TTC549 (cell line): Measurements from ENCODE around the gene CRB2.
"Not testable (repeated sequence)": the region's sequence is repeated elsewhere in the genome, so short reads cannot be mapped to it uniquely, and the experiment has no call there.

Source experiments
- FAIRE-seq: peaks from 2 replicates; lab custom pipeline; 2012; peaks lifted over from hg19 to GRCh38; lab: Jason Lieb, UNC

The CRB2 gene

GRCh38 chr9:123382653-123383511 is 26.9 kb downstream of the CRB2 start:
- FAIRE-seq: no peak

DNA sequence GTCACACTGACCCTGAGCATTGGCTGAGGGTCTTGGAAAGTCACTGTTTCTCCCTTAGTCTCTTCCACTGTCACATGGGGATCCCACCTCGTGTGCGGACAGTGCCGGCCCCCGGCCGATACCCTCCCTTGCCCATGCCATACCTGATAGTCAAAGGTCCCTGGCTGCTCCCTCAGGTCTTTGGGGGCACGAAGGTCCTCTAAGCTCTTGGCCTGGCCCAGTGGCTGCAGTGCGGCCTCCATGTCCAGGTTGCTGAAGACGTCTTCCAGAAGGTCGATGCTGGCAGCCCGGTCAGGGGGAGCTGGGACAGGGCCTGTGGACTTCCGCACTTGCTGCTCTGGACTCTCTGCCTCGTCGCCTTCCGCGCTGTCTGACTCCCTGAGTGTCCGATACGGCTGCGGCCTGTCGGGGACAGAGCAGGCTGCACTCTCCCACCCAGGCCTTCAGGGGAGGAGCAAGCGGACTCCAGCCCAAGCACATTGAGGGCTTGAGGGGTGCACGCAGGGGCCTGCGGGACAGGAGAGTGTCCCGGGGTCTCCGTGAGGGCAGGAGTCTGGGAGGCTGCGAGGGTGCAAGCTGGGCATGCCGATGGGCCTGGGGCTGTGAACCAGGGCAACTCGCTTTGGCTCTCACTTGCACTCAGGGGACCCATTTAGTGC is 27.6 kb downstream of the CRB2 start:
- no peak for FAIRE-seq

GRCh38 chr9:123387686-123388085 is 31.7 kb downstream of the CRB2 start:
- FAIRE-seq: no peak

DNA sequence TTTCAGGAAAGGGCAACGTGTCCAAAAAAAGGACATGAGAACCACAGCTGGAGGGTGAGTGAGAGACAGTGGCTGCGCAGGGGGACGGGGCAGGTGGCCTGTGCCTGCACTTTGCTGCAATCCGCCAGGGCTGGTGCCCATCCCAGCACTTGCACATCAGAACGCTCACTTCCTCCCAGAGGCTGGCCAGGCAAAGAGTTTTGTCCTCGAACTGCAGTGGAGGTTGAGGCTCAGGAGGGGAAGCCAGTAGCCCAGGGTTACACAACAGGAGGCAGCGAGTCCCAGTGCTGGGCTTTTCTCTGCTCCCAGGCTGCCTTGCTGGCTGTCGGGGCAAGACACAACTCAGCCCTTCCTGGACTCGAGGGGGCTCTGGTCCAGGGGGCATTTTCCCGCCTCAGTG is 33.1 kb downstream of the CRB2 start:
- no peak for FAIRE-seq

DNA sequence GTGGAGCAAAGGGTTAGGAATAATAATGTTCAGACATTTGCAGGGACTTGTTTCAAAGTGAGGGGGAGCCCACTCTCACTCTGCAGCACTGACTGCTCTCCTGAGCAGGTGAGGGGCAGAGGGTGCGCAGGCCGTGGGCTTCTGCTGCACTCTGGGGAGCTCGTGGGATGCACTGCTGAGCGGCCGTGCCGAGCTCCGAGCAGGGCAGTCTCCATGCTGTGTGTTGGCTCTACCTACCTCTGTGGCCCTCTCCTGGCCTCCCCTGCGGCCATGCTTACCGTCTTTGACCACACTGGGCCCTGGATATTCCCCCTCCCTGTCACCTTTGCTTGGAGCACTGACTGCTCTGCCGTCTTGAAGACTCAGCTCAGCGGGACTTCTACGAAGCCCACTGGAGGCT is 33.7 kb downstream of the CRB2 start:
- no peak for FAIRE-seq

GRCh38 chr9:123390337-123391135 is 34.5 kb downstream of the CRB2 start:
- no peak for FAIRE-seq

- FAIRE-seq: no peak
Observed at GRCh38 chr9:123391233-123391632, 35.2 kb downstream of the CRB2 start.

DNA sequence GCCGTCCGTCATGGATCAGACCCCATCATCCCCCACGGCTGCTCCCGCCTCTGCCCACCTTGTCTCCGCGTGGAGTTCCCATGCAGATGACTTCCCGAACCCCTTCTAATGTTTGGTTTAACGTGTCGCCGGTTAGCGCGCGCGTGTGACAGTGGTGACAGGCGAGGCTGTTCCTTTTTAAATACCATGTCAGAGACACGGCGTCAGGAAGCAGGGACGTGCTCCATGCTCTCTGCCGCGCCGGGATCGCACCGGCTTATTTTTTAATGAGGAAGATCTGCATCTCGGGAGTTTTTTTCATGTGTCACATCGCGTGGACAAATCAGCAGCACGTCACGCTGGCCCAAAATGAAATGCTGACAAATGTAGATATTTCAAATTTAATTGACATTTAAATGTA is 35.9 kb downstream of the CRB2 start:
- FAIRE-seq: no peak

DNA sequence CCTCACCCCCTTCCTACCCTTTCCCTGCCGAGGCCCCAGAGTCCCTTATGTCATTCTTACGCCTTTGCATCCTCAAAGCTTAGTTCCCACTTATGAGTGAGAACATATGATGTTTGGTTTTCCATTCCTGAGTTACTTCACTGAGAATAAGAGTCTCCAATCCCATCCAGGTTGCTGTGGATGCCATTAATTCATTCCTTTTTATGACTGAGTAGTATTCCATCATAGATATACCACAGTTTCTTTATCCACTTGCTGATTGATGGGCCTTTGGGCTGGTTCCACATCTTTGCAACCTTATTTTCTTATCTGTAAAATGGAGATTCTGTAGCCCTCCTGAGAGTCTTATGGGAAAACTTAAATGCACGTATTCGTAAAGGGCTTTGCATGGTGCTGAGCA is 36.8 kb downstream of the CRB2 start:
- no peak for FAIRE-seq

DNA sequence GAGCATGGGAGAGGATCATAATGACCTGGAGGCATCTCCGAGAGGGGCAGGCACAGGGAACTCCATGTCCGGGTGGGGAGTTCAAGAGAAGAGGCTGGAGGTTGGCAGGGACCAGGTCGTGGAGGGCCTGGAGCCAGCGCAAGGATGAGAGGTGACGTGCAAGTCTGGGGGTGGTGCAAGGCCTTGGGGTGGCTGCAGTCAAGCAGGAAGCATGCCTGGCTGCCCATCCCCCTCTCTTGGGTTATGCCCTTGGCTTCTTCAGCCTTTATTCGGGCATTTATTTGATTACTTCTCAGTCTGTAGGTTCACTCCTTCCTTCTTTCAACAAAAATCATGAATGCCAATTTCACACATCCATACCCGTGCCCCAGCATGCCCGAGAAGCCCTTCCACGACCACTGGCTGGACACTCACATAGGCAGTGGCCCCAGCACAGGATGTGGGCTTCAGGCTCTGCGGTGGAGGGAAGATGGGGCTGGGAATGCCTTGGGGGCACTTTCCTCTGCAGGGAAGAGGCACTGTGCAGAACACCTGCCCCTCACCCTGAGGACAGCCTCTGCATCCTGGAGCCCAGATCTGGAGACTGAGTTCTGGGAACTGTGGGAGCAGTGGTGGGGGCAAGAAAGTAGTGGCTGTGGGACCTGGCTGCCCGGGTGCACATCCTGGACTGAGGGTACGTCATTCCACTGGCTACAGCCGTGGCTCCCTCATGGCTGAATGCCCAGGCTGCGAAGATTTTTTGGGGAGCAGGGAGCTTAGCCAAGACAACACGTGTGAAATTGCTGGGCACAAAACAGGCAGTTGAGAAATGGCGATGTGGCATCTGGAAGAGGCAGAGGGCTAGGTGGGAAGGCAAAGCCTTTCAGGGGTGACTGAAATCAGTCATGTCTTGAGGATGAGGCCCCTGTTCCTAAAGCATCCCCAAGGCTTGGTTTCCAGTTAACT is 38.6 kb downstream of the CRB2 start:
- FAIRE-seq: no peak

GRCh38 chr9:123395276-123395688 is 39.3 kb downstream of the CRB2 start:
- FAIRE-seq: no peak

- no peak for FAIRE-seq
Observed at GRCh38 chr9:123395689-123396511, 39.9 kb downstream of the CRB2 start.

- no peak for FAIRE-seq
Observed at GRCh38 chr9:123397975-123398374, 42.0 kb downstream of the CRB2 start.

DNA sequence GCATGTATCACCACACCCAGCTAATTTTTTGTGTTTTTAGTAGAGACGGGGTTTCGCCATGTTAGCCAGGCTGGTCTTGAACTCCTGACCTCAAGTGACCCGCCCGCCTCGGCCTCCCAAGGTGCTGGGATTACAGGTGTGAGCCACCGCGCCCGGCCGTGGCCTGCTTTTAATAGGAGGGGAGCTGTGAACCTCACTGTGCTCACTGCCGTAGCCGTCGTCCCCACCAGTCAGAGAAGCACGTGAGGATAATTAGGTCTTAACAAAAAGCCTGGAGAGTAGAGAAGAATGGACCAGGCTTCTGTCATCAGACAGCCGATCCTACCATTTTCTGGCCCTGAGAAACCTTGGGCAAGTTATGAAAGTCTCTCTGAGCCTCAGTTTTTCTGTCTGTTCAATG is 42.9 kb downstream of the CRB2 start:
- FAIRE-seq: not testable (repeated sequence)

DNA sequence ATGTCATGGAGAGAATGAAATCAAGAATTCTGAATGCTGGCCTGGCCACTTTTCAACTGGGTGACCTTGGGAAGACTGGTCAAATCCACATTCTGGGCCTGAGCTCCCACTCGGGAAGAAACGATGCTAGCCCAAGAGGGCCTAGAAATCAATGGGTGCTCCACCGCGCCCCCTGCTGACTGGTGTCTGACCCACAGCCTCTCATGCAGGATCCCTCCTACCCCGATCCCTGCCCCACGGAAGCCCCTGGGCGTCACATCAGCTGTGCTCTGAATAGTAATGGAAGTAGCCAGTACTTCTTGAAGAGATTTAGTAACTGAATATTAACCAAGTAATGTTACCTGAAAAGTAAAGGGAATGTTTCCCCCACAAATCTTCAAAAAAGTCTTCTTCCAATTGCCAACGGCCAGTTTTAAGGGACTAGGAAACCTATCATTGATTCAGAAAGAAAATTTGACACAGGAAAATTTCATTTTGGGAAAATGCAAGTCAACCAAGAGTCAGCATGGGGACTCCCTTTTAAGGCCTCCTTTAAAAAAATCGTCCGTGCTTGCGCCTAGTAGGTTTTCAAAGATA is 43.9 kb downstream of the CRB2 start:
- FAIRE-seq: no peak

DNA sequence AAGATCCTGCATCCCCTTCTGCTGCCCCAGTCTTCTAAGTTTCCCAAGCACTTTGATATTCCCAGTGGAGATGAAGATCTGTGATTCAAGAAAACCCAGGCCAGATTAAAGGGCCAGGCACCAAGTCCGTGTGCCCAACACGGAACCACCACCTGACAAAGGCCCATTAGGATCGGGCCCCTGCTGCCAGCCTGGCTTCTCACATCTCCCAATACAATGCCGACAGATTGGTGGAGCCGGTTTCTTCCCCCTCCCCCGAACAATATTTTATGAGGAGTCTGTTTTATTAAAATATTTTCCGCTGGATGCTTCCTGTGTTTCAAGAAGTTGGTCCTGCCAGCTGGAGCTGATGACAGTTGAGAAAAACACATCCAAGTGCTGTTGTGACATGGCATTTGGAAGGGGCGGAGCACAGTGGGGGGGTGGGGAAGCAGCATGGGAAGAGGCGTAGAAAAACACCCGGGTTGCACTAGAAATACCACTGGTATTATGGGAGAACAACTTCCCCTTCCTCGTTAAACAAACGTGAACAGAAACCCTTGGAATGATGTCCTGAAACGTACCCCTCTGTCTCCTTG is 45.0 kb downstream of the CRB2 start:
- no peak for FAIRE-seq

GRCh38 chr9:123401879-123402513 is 46.0 kb downstream of the CRB2 start:
- FAIRE-seq: no peak

- no peak for FAIRE-seq
Observed at GRCh38 chr9:123402981-123403509, 47.0 kb downstream of the CRB2 start.

- no peak for FAIRE-seq
Observed at GRCh38 chr9:123406016-123406415, 50.0 kb downstream of the CRB2 start.
